HepG2 (cell line): ENCODE data around the gene SCYL1. TPM values are rescaled to one million over a fixed set of nuclear protein-coding genes. Genes with fewer than 3 reads are reported as not detected.

Experiments
- AHR ChIP-seq: IDR thresholded peaks from 2 replicates; pipeline ENCODE4 v1.6.1; 2018; ENCODE audit warnings: missing genetic modification reagents, missing compliant biosample characterization
- AKAP8 ChIP-seq: sonication (generic); formaldehyde crosslinking; IDR thresholded peaks from 2 replicates; pipeline ENCODE4 v1.5.1; 2020; ENCODE audit warnings: mild to moderate bottlenecking, missing genetic modification reagents
- DZIP1 ChIP-seq: sonication (generic); formaldehyde crosslinking; IDR thresholded peaks from 2 replicates; pipeline ENCODE4 v1.5.0; 2020; ENCODE audit warnings: mild to moderate bottlenecking, missing genetic modification reagents
- GTF2F1 ChIP-seq: fragments of 150-350 bp; IDR thresholded peaks from 2 replicates; pipeline ENCODE4 v1.6.1; 2014; ENCODE audit warnings: low read length
- HNRNPL ChIP-seq: fragments of 200-400 bp; formaldehyde crosslinking; IDR thresholded peaks from 2 replicates; pipeline ENCODE4 v1.6.1; 2017; ENCODE audit warnings: mild to moderate bottlenecking, low read depth, low read length
- HNRNPUL1 ChIP-seq: fragments of 200-400 bp; formaldehyde crosslinking; IDR thresholded peaks from 2 replicates; pipeline ENCODE4 v1.6.1; 2017; ENCODE audit warnings: low read depth, mild to moderate bottlenecking, low read length, moderate library complexity
- HOXA3 ChIP-seq: sonication (generic); formaldehyde crosslinking; IDR thresholded peaks from 2 replicates; pipeline ENCODE4 v1.5.0; 2020; ENCODE audit warnings: missing genetic modification reagents
- MEIS1 ChIP-seq: sonication (generic); formaldehyde crosslinking; IDR thresholded peaks from 2 replicates; pipeline ENCODE4 v1.9.0; 2021; ENCODE audit warnings: mild to moderate bottlenecking, missing genetic modification reagents, moderate library complexity, borderline replicate concordance
- MIER3 ChIP-seq: IDR thresholded peaks from 2 replicates; pipeline ENCODE4 v1.6.1; 2016; ENCODE audit warnings: missing compliant biosample characterization, borderline replicate concordance
- NFE2L1 ChIP-seq: sonication (generic); formaldehyde crosslinking; IDR thresholded peaks from 2 replicates; pipeline ENCODE4 v1.4.0; 2020; ENCODE audit warnings: missing genetic modification reagents, mild to moderate bottlenecking, borderline replicate concordance
- SMARCC2 ChIP-seq: fragments of 450-650 bp; IDR thresholded peaks from 2 replicates; pipeline ENCODE4 v1.6.1; 2017; ENCODE audit warnings: antibody characterized with exemption, mild to moderate bottlenecking
- TFE3 ChIP-seq: IDR thresholded peaks from 2 replicates; pipeline ENCODE4 v1.6.1; 2016
- ZFP36L1 ChIP-seq: sonication (generic); formaldehyde crosslinking; IDR thresholded peaks from 2 replicates; pipeline ENCODE4 v1.8.0; 2022; ENCODE audit warnings: mild to moderate bottlenecking, missing genetic modification reagents, moderate library complexity
- ZNF124 ChIP-seq: sonication (generic); formaldehyde crosslinking; IDR thresholded peaks from 2 replicates; pipeline ENCODE4 v1.4.0; 2020; ENCODE audit warnings: missing genetic modification reagents
- ZNF253 ChIP-seq: sonication (generic); formaldehyde crosslinking; IDR thresholded peaks from 2 replicates; pipeline ENCODE4 v1.8.0; 2022; ENCODE audit warnings: mild to moderate bottlenecking, missing genetic modification reagents, borderline replicate concordance
- ZNF574 ChIP-seq: sonication (generic); formaldehyde crosslinking; IDR thresholded peaks from 2 replicates; pipeline ENCODE4 v1.4.0; 2020; ENCODE audit warnings: missing genetic modification reagents
- ZNF580 ChIP-seq: IDR thresholded peaks from 2 replicates; pipeline ENCODE4 v1.6.1; 2016; ENCODE audit warnings: low read depth, borderline replicate concordance
- ZNF598 ChIP-seq: sonication (generic); formaldehyde crosslinking; IDR thresholded peaks from 2 replicates; pipeline ENCODE4 v1.5.1; 2020; ENCODE audit warnings: mild to moderate bottlenecking, missing genetic modification reagents, borderline replicate concordance
- ZNF616 ChIP-seq: sonication (generic); formaldehyde crosslinking; IDR thresholded peaks from 2 replicates; pipeline ENCODE4 v1.5.0; 2020; ENCODE audit warnings: low read depth, mild to moderate bottlenecking, missing genetic modification reagents
- ZNF703 ChIP-seq: sonication (generic); formaldehyde crosslinking; IDR thresholded peaks from 2 replicates; pipeline ENCODE4 v1.5.1; 2020; ENCODE audit warnings: missing genetic modification reagents, mild to moderate bottlenecking, moderate library complexity, borderline replicate concordance
- ZNF784 ChIP-seq: sonication (generic); formaldehyde crosslinking; IDR thresholded peaks from 2 replicates; pipeline ENCODE4 v1.5.1; 2020; ENCODE audit warnings: missing genetic modification reagents, mild to moderate bottlenecking, borderline replicate concordance
- ZSCAN21 ChIP-seq: sonication (generic); formaldehyde crosslinking; IDR thresholded peaks from 2 replicates; pipeline ENCODE4 v1.8.0; 2022; ENCODE audit warnings: mild to moderate bottlenecking, missing genetic modification reagents, moderate library complexity, borderline replicate concordance
- polyA plus RNA-seq, 8 experiments: library from polyadenylated mRNA; depleted of rRNA in 3 of 8; stranded (reverse) in 7 of 8; unstranded in 1 of 8; fragments of >200 nt; fragmentation: Illumina TruSeq in 4 of 8; extraction: Trizol in 4 of 8; gene quantifications; 2 replicates each; pipeline versions ENCODE4 v1.2.1 to v1.2.3, GENCODE V29; 2011 to 2016; ENCODE audit warnings: low read depth in 4 of 8, missing spikeins in 1 of 8, mixed read lengths in 1 of 8; ENCODE audit not compliant: insufficient read depth in 1 of 8
- total RNA-seq, 5 experiments: library from RNA; depleted of rRNA; stranded (reverse); fragments of >200 nt; fragmentation: Illumina TruSeq; extraction: Trizol; gene quantifications; 2 replicates each; pipeline ENCODE4 v1.2.3, GENCODE V29; 2016; ENCODE audit warnings: low read depth in 1 of 5

The SCYL1 gene
- total and polyA plus RNA-seq, 2 of the 13 experiments (the other 11 are each of a cell fraction or from before 2014, with no cell fraction given): 65.9 to 103 TPM

- no peak for TF ChIP-seq MEIS1 (CRISPR knock-in tag)
- no peak for TF ChIP-seq ZNF784 (CRISPR knock-in tag)
- TF ChIP-seq MIER3: no peak
- no peak for TF ChIP-seq HNRNPL
- peak; percentile 69 for TF ChIP-seq ZNF574
- TF ChIP-seq ZNF703 (CRISPR knock-in tag): no peak
- no peak for TF ChIP-seq AHR
- TF ChIP-seq ZNF616 (CRISPR knock-in tag): no peak
- no peak for TF ChIP-seq ZFP36L1 (CRISPR knock-in tag)
- TF ChIP-seq ZNF580: no peak
- TF ChIP-seq ZSCAN21 (CRISPR knock-in tag): no peak
- no peak for TF ChIP-seq NFE2L1 (CRISPR knock-in tag)
- TF ChIP-seq HNRNPUL1: no peak
- no peak for TF ChIP-seq ZNF253
- TF ChIP-seq DZIP1: no peak
- TF ChIP-seq TFE3: peak; percentile 33; the same call in 1 of the 2 replicates
- TF ChIP-seq AKAP8: 0 out of 2 replicates have a peak, but pooled peaks have one; percentile 32
- TF ChIP-seq ZNF598 (CRISPR knock-in tag): peak; percentile 67; the same call in 1 of the 2 replicates
- no peak for TF ChIP-seq ZNF124 (CRISPR knock-in tag)
- TF ChIP-seq GTF2F1: no peak
- peak; percentile 38; the same call in 1 of the 2 replicates for TF ChIP-seq HOXA3 (CRISPR knock-in tag)
- no peak for TF ChIP-seq SMARCC2
These were observed 49.4 kb downstream of the SCYL1 start (continued) for GRCh38 chr11:65574109-65574810.
